WTC11 (cell line): Measurements from ENCODE around the gene OTOS. TPM values are rescaled to one million over a fixed set of nuclear protein-coding genes. Genes with fewer than 3 reads are reported as not detected.
A peak's percentile ranks its signal among the peaks of the same experiment; 100 is the strongest.

Source experiments
- ATAC-seq: fragments of 200-7000 bp; cut with Tn5 transposase; 2 replicates; pipeline ENCODE4 v1.10.0; 2021; ENCODE audit warnings: mild to moderate bottlenecking, moderate library complexity
- CTCF ChIA-PET: fragments of 300-600 bp; sonication (Branson Sonifier 250); formaldehyde crosslinking; loops from one replicate; lab custom pipeline; 2021; ENCODE audit warnings: antibody characterized with exemption; lab: Charles Lee
- POLR2A ChIA-PET: fragments of 350-600 bp; sonication (Branson Sonifier 250); formaldehyde crosslinking; loops from one replicate; lab custom pipeline; 2021; ENCODE audit warnings: antibody characterized with exemption; lab: Charles Lee
- DNase-seq: peaks from one replicate; pipeline ENCODE4 v3.0.0; 2021; ENCODE audit warnings: low spot score
- H3K27ac Mint-ChIP-seq: 2 replicates; pipeline ENCODE4 v1.8.0; 2021; ENCODE audit warnings: mixed read lengths
- H3K27me3 Mint-ChIP-seq: 2 replicates; pipeline ENCODE4 v1.8.0; 2021; ENCODE audit warnings: low read depth, mild to moderate bottlenecking, moderate library complexity, mixed read lengths
- H3K36me3 Mint-ChIP-seq: 2 replicates; pipeline ENCODE4 v1.8.0; 2021; ENCODE audit warnings: mixed read lengths
- H3K4me1 Mint-ChIP-seq: 2 replicates; pipeline ENCODE4 v1.8.0; 2022; ENCODE audit warnings: mixed read lengths
- H3K4me3 Mint-ChIP-seq: 2 replicates; pipeline ENCODE4 v1.8.0; 2021; ENCODE audit warnings: mild to moderate bottlenecking, moderate library complexity, mixed read lengths
- H3K9me3 Mint-ChIP-seq: 2 replicates; pipeline ENCODE4 v1.8.0; 2021; ENCODE audit warnings: mixed read lengths
- ATF1 ChIP-seq: sonication (generic); formaldehyde crosslinking; IDR thresholded peaks from 2 replicates; pipeline ENCODE4 v1.8.1; 2023; ENCODE audit warnings: mild to moderate bottlenecking, moderate library complexity, missing genetic modification reagents
- ATF3 ChIP-seq: sonication (generic); formaldehyde crosslinking; conservative IDR thresholded peaks from 2 replicates; pipeline ENCODE4 v1.8.1; 2022; ENCODE audit warnings: mild to moderate bottlenecking, missing genetic modification reagents
- CBFB ChIP-seq: sonication (generic); formaldehyde crosslinking; IDR thresholded peaks from 2 replicates; pipeline ENCODE4 v1.8.1; 2022; ENCODE audit warnings: mild to moderate bottlenecking, low read depth, missing genetic modification reagents
- CDX4 ChIP-seq: fragments of 250-450 bp; sonication (Bioruptor Pico); IDR thresholded peaks from 2 replicates; pipeline ENCODE4 v1.9.0; 2021; ENCODE audit warnings: moderate library complexity, mild to moderate bottlenecking, inconsistent platforms, borderline replicate concordance
- CREB1 ChIP-seq: sonication (generic); formaldehyde crosslinking; IDR thresholded peaks from 2 replicates; pipeline ENCODE4 v1.8.0; 2023; ENCODE audit warnings: mild to moderate bottlenecking, missing genetic modification reagents
- ETV6 ChIP-seq: sonication (generic); formaldehyde crosslinking; IDR thresholded peaks from 2 replicates; pipeline ENCODE4 v1.8.1; 2022; ENCODE audit warnings: mild to moderate bottlenecking, missing genetic modification reagents
- FOXK1 ChIP-seq: sonication (generic); formaldehyde crosslinking; IDR thresholded peaks from 2 replicates; pipeline ENCODE4 v1.8.0; 2022; ENCODE audit warnings: mild to moderate bottlenecking, moderate library complexity, missing genetic modification reagents
- FOXP1 ChIP-seq: sonication (generic); formaldehyde crosslinking; IDR thresholded peaks from 2 replicates; pipeline ENCODE4 v1.8.0; 2022; ENCODE audit warnings: missing genetic modification reagents, mild to moderate bottlenecking, moderate library complexity, borderline replicate concordance
- FOXP4 ChIP-seq: sonication (generic); formaldehyde crosslinking; IDR thresholded peaks from 2 replicates; pipeline ENCODE4 v1.8.0; 2022; ENCODE audit warnings: mild to moderate bottlenecking, missing genetic modification reagents
- JUN ChIP-seq: sonication (generic); formaldehyde crosslinking; IDR thresholded peaks from 2 replicates; pipeline ENCODE4 v1.8.0; 2023; ENCODE audit warnings: mild to moderate bottlenecking, missing genetic modification reagents
- MYBL2 ChIP-seq: sonication (generic); formaldehyde crosslinking; IDR thresholded peaks from 2 replicates; pipeline ENCODE4 v1.8.1; 2023; ENCODE audit warnings: mild to moderate bottlenecking, moderate library complexity, missing genetic modification reagents
- NFYB ChIP-seq: sonication (generic); formaldehyde crosslinking; conservative IDR thresholded peaks from 2 replicates; pipeline ENCODE4 v1.8.0; 2022; ENCODE audit warnings: low read depth, missing genetic modification reagents
- NR3C1 ChIP-seq: sonication (generic); formaldehyde crosslinking; conservative IDR thresholded peaks from 2 replicates; pipeline ENCODE4 v1.8.1; 2023; ENCODE audit warnings: low read depth, mild to moderate bottlenecking, missing genetic modification reagents
- OVOL2 ChIP-seq: fragments of 250-450 bp; sonication (Bioruptor Pico); IDR thresholded peaks from 2 replicates; pipeline ENCODE4 v1.9.0; 2021; ENCODE audit warnings: mild to moderate bottlenecking, borderline replicate concordance
- PREB ChIP-seq: sonication (generic); formaldehyde crosslinking; IDR thresholded peaks from 2 replicates; pipeline ENCODE4 v1.8.1; 2022; ENCODE audit warnings: mild to moderate bottlenecking, missing genetic modification reagents, moderate library complexity, borderline replicate concordance
- SP1 ChIP-seq: sonication (generic); formaldehyde crosslinking; conservative IDR thresholded peaks from 2 replicates; pipeline ENCODE4 v1.8.1; 2022; ENCODE audit warnings: missing genetic modification reagents
- USF1 ChIP-seq: sonication (generic); formaldehyde crosslinking; IDR thresholded peaks from 2 replicates; pipeline ENCODE4 v1.8.0; 2022; ENCODE audit warnings: mild to moderate bottlenecking, missing genetic modification reagents
- USF2 ChIP-seq: sonication (generic); formaldehyde crosslinking; IDR thresholded peaks from 2 replicates; pipeline ENCODE4 v1.8.1; 2023; ENCODE audit warnings: mild to moderate bottlenecking, missing genetic modification reagents, moderate library complexity
- ZNF425 ChIP-seq: fragments of 250-450 bp; sonication (Bioruptor Pico); conservative IDR thresholded peaks from 2 replicates; pipeline ENCODE4 v1.9.0; 2021; ENCODE audit warnings: mild to moderate bottlenecking
- ZNF512 ChIP-seq: sonication (generic); formaldehyde crosslinking; IDR thresholded peaks from 2 replicates; pipeline ENCODE4 v1.8.1; 2022; ENCODE audit warnings: missing genetic modification reagents, borderline replicate concordance
- ZNF532 ChIP-seq: fragments of 250-450 bp; sonication (Bioruptor Pico); IDR thresholded peaks from 2 replicates; pipeline ENCODE4 v1.9.0; 2021; ENCODE audit warnings: mild to moderate bottlenecking, borderline replicate concordance
- total RNA-seq: library from RNA; stranded (reverse); gene quantifications from 3 replicates; pipeline ENCODE4 v1.2.3, GENCODE V29; 2021

Gene OTOS
- total RNA-seq, 1 experiment from 2014 or later = not detected

GRCh38 chr2:240139011-240139441, 1.4 kb downstream of the OTOS start (continued):
- TF ChIP-seq CDX4 (CRISPR knock-in tag) (no peak), FOXK1 (no peak), SP1 (no peak), MYBL2 (CRISPR knock-in tag) (no peak)

- Mint-ChIP-seq H3K9me3 (no peaks in the 10 kb centered on the region), H3K27me3 (peaks cover 9% of the 10 kb centered on the region), H3K27ac (no peak overlapping the region), H3K36me3 (peaks cover 7% of the 10 kb centered on the region; the same call in 1 of the 2 replicates), H3K4me1 (peaks cover 40% of the 10 kb centered on the region), H3K4me3 (peak overlapping the region; percentile 24; the same call in 1 of the 2 replicates)
- ATAC-seq (no peak), DNase-seq (no peak)
- ChIA-PET POLR2A (no interaction called here), CTCF (interaction anchor here (3.8 kb wide), 1 partner anchor 78 kb away, joined by 51 read pairs; no protein-coding TSS in a partner anchor)
- TF ChIP-seq NFYB (CRISPR knock-in tag) = no peak
- no peak for TF ChIP-seq OVOL2 (CRISPR knock-in tag)
- TF ChIP-seq PREB (CRISPR knock-in tag) = no peak
- TF ChIP-seq CREB1 (CRISPR knock-in tag) = no peak
- TF ChIP-seq ATF3 (CRISPR knock-in tag) = no peak
- no peak for TF ChIP-seq ETV6 (CRISPR knock-in tag)
- TF ChIP-seq ZNF512 = no peak
- no peak for TF ChIP-seq NR3C1 (CRISPR knock-in tag)
- no peak for TF ChIP-seq CBFB (CRISPR knock-in tag)
- no peak for TF ChIP-seq ZNF532
- no peak for TF ChIP-seq JUN (CRISPR knock-in tag)
- TF ChIP-seq ATF1 (CRISPR knock-in tag) = no peak
- TF ChIP-seq FOXP4 (CRISPR knock-in tag) = no peak
- TF ChIP-seq USF1 (CRISPR knock-in tag) = no peak
- no peak for TF ChIP-seq ZNF425
- no peak for TF ChIP-seq USF2 (CRISPR knock-in tag)
- TF ChIP-seq FOXP1 (CRISPR knock-in tag) = no peak
Observed at GRCh38 chr2:240138254-240138984, 2.0 kb downstream of the OTOS start.
